ENCODE measurements around the gene TAOK3.

TAOK3 gene

DNA sequence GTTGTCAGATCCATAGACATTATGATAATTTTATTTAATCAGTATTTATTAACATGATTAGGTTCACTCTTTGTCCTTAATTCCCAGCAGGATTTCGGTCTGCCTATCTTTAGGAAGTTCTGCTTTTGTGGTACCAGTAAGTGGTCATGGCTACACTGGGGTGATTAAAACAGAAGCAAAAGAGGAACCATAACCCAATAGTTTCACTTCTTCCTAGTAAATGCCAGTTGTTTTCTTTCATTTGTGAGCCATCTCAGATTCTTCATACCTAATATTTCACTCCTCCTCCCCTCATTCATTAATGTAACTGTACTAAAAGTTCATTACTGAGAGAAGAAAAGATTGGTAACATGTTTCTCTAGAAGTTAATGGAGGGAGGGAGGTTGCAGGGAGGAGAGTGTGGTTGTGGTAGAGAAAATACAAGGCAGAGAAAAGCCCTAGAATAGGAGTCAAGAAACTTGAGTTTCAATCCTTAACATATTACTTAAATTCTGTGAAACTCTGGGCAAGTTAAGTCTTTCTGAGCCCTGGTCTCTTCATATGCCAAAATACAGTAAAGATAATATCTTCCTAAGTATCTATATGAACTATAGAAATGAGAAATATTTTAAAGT is 135.5 kb downstream of the TAOK3 start:
- Histone ChIP-seq H3K9ac (ENCODE audit: low read depth in 1 of 2, low read length in 2 of 2) (no peak overlapping the region), H3K36me3 (ENCODE audit: control insufficient read depth in 1 of 2, insufficient read depth in 2 of 2, low read length in 2 of 2) (peaks cover 9 to 29% of the 10 kb centered on the region in 2 donors), H3K4me3 (ENCODE audit: low read depth in 1 of 2, low read length in 2 of 2) (no peak overlapping the region), H3K27me3 (ENCODE audit: control insufficient read depth in 1 of 2, insufficient read depth in 2 of 2, low read length in 2 of 2) (no peaks in the 10 kb centered on the region), H3K4me1 (ENCODE audit: control insufficient read depth in 1 of 2, insufficient read depth in 2 of 2, low read length in 2 of 2) (no peaks in the 10 kb centered on the region), H3K9me3 (ENCODE audit: control insufficient read depth in 1 of 2, low read length in 2 of 2) (no peaks in the 10 kb centered on the region), H3K27ac (ENCODE audit: low read depth, low read length) (no peak overlapping the region)

GRCh38 chr12:118220702-118221101 is 152.0 kb downstream of the TAOK3 start:
- H3K9me3 ChIP-seq (ENCODE audit: control insufficient read depth in 1 of 2, low read length in 2 of 2) = no peaks in the 10 kb centered on the region
- H3K9ac ChIP-seq (ENCODE audit: low read depth in 1 of 2, low read length in 2 of 2) = no peak overlapping the region
- no peak overlapping the region for H3K27ac ChIP-seq (ENCODE audit: low read depth, low read length)
- no peak overlapping the region for H3K4me3 ChIP-seq (ENCODE audit: low read depth in 1 of 2, low read length in 2 of 2)
- H3K4me1 ChIP-seq (ENCODE audit: control insufficient read depth in 1 of 2, insufficient read depth in 2 of 2, low read length in 2 of 2) = peaks cover 0 to 3% of the 10 kb centered on the region in 2 donors
- H3K36me3 ChIP-seq (ENCODE audit: control insufficient read depth in 1 of 2, insufficient read depth in 2 of 2, low read length in 2 of 2) = peaks cover 0 to 10% of the 10 kb centered on the region in 2 donors
- no peaks in the 10 kb centered on the region for H3K27me3 ChIP-seq (ENCODE audit: control insufficient read depth in 1 of 2, insufficient read depth in 2 of 2, low read length in 2 of 2)

DNA sequence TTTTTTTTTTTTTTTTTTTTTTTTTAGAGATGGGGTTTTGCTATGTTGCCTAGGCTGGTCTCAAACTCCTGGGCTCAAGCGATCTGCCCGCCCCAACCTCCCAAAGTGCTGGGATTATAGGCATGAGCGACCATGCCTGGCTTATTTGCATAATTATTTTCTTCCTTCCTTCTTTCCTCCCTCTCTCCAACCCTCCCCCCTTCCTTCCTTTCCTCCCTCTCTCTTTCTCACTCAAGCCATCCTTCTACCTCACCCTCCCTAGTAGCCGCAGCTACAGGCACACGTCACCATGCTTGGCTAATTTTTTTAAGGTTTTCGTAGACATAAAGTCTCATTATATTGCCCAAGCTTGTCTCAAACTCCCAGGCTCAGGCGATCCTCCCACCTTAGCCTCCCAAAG is 152.9 kb downstream of the TAOK3 start:
- H3K27me3 ChIP-seq (ENCODE audit: control insufficient read depth in 1 of 2, insufficient read depth in 2 of 2, low read length in 2 of 2) = no peaks in the 10 kb centered on the region
- H3K9ac ChIP-seq (ENCODE audit: low read depth in 1 of 2, low read length in 2 of 2) = no peak overlapping the region
- H3K4me3 ChIP-seq (ENCODE audit: low read depth in 1 of 2, low read length in 2 of 2) = no peak overlapping the region
- H3K36me3 ChIP-seq (ENCODE audit: control insufficient read depth in 1 of 2, insufficient read depth in 2 of 2, low read length in 2 of 2) = peaks cover 0 to 8% of the 10 kb centered on the region in 2 donors
- H3K27ac ChIP-seq (ENCODE audit: low read depth, low read length) = no peak overlapping the region
- H3K9me3 ChIP-seq (ENCODE audit: control insufficient read depth in 1 of 2, low read length in 2 of 2) = no peaks in the 10 kb centered on the region
- peaks cover 0 to 3% of the 10 kb centered on the region in 2 donors for H3K4me1 ChIP-seq (ENCODE audit: control insufficient read depth in 1 of 2, insufficient read depth in 2 of 2, low read length in 2 of 2)

DNA sequence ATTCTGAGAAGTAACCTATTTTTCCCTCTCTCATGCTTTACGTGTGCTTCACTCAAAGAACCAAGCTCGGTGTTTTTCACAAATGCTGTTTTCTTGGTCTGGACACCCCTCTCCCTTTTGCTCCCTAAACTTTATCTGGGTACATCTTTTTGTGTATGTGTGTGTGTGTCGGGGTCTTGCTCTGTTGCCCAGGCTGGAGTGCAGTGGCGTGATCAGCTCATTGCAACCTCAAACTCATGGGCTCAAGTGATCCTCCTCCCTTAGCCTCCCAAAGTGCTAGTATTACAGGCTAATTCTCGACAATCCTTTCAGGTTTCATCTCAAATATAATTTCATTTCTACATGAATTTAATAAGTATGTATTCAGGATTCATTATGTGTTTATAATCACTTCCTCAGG is 153.6 kb downstream of the TAOK3 start:
- Histone ChIP-seq H3K9me3 (ENCODE audit: control insufficient read depth in 1 of 2, low read length in 2 of 2) (no peaks in the 10 kb centered on the region), H3K4me3 (ENCODE audit: low read depth in 1 of 2, low read length in 2 of 2) (no peak overlapping the region), H3K4me1 (ENCODE audit: control insufficient read depth in 1 of 2, insufficient read depth in 2 of 2, low read length in 2 of 2) (peaks cover 0 to 3% of the 10 kb centered on the region in 2 donors), H3K27ac (ENCODE audit: low read depth, low read length) (no peak overlapping the region), H3K27me3 (ENCODE audit: control insufficient read depth in 1 of 2, insufficient read depth in 2 of 2, low read length in 2 of 2) (no peaks in the 10 kb centered on the region), H3K36me3 (ENCODE audit: control insufficient read depth in 1 of 2, insufficient read depth in 2 of 2, low read length in 2 of 2) (peaks cover under 1 to 7% of the 10 kb centered on the region in 2 donors), H3K9ac (ENCODE audit: low read depth in 1 of 2, low read length in 2 of 2) (no peak overlapping the region)

DNA sequence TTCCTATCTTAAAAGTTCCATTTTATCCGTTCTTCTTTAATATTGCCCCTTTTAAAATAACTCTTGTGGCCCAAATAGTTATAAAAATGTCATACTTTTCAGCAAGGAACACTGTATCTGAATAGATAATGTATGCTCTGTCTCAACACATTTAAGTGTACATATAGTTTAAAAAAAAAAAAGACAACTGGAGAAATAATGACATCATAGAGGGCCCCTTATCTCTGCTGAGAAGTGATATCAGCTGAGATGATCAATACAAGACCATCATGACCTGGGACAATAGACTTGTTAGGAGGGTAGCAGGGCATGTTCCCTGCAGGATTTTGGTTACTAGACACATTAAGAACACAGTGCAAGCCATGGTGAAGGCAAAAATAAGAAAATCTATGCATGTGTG is 159.3 kb downstream of the TAOK3 start:
- H3K4me3 ChIP-seq (ENCODE audit: low read depth in 1 of 2, low read length in 2 of 2) = no peak overlapping the region
- H3K27ac ChIP-seq (ENCODE audit: low read depth, low read length) = no peak overlapping the region
- no peak overlapping the region for H3K9ac ChIP-seq (ENCODE audit: low read depth in 1 of 2, low read length in 2 of 2)
- peaks cover 15 to 27% of the 10 kb centered on the region in 2 donors for H3K36me3 ChIP-seq (ENCODE audit: control insufficient read depth in 1 of 2, insufficient read depth in 2 of 2, low read length in 2 of 2)
- no peaks in the 10 kb centered on the region for H3K4me1 ChIP-seq (ENCODE audit: control insufficient read depth in 1 of 2, insufficient read depth in 2 of 2, low read length in 2 of 2)
- H3K27me3 ChIP-seq (ENCODE audit: control insufficient read depth in 1 of 2, insufficient read depth in 2 of 2, low read length in 2 of 2) = no peaks in the 10 kb centered on the region
- no peaks in the 10 kb centered on the region for H3K9me3 ChIP-seq (ENCODE audit: control insufficient read depth in 1 of 2, low read length in 2 of 2)

DNA sequence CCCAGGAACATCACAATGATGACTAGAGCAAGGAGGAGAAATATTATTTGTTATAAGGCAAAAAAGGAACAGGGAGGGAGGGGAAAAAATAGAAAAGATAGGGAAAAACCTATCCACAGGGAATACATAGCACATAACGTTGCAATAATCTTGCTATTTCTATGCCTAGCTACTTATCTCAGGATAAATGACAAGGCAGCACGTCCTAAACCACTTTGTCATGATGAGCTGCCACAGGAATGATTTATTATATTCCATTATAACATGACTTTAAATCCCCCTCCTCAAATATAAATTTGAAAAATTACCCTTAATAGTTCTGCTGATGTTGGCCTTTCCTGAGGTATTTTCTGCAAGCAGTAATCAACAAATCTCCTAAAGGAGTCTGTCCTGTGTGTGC is 160.1 kb downstream of the TAOK3 start:
- no peak overlapping the region for H3K4me3 ChIP-seq (ENCODE audit: low read depth in 1 of 2, low read length in 2 of 2)
- H3K4me1 ChIP-seq (ENCODE audit: control insufficient read depth in 1 of 2, insufficient read depth in 2 of 2, low read length in 2 of 2) = no peaks in the 10 kb centered on the region
- H3K27me3 ChIP-seq (ENCODE audit: control insufficient read depth in 1 of 2, insufficient read depth in 2 of 2, low read length in 2 of 2) = no peaks in the 10 kb centered on the region
- no peak overlapping the region for H3K27ac ChIP-seq (ENCODE audit: low read depth, low read length)
- no peak overlapping the region for H3K9ac ChIP-seq (ENCODE audit: low read depth in 1 of 2, low read length in 2 of 2)
- H3K36me3 ChIP-seq (ENCODE audit: control insufficient read depth in 1 of 2, insufficient read depth in 2 of 2, low read length in 2 of 2) = peaks cover 15 to 27% of the 10 kb centered on the region in 2 donors
- no peaks in the 10 kb centered on the region for H3K9me3 ChIP-seq (ENCODE audit: control insufficient read depth in 1 of 2, low read length in 2 of 2)

- peaks cover 0 to 6% of the 10 kb centered on the region in 2 donors for H3K4me1 ChIP-seq (ENCODE audit: control insufficient read depth in 1 of 2, insufficient read depth in 2 of 2, low read length in 2 of 2)
- no peaks in the 10 kb centered on the region for H3K27me3 ChIP-seq (ENCODE audit: control insufficient read depth in 1 of 2, insufficient read depth in 2 of 2, low read length in 2 of 2)
- peaks cover 0 to 26% of the 10 kb centered on the region in 2 donors for H3K36me3 ChIP-seq (ENCODE audit: control insufficient read depth in 1 of 2, insufficient read depth in 2 of 2, low read length in 2 of 2)
- no peak overlapping the region for H3K9ac ChIP-seq (ENCODE audit: low read depth in 1 of 2, low read length in 2 of 2)
- no peak overlapping the region for H3K4me3 ChIP-seq (ENCODE audit: low read depth in 1 of 2, low read length in 2 of 2)
- H3K9me3 ChIP-seq (ENCODE audit: control insufficient read depth in 1 of 2, low read length in 2 of 2) = no peaks in the 10 kb centered on the region
- no peak overlapping the region for H3K27ac ChIP-seq (ENCODE audit: low read depth, low read length)
Measured at GRCh38 chr12:118206107-118206412, 166.6 kb downstream of the TAOK3 start.

- no peak overlapping the region for H3K4me3 ChIP-seq (ENCODE audit: low read depth in 1 of 2, low read length in 2 of 2)
- peaks cover 10 to 31% of the 10 kb centered on the region in 2 donors for H3K36me3 ChIP-seq (ENCODE audit: control insufficient read depth in 1 of 2, insufficient read depth in 2 of 2, low read length in 2 of 2)
- H3K9me3 ChIP-seq (ENCODE audit: control insufficient read depth in 1 of 2, low read length in 2 of 2) = no peaks in the 10 kb centered on the region
- H3K9ac ChIP-seq (ENCODE audit: low read depth in 1 of 2, low read length in 2 of 2) = no peak overlapping the region
- H3K27me3 ChIP-seq (ENCODE audit: control insufficient read depth in 1 of 2, insufficient read depth in 2 of 2, low read length in 2 of 2) = no peaks in the 10 kb centered on the region
- no peak overlapping the region for H3K27ac ChIP-seq (ENCODE audit: low read depth, low read length)
- H3K4me1 ChIP-seq (ENCODE audit: control insufficient read depth in 1 of 2, insufficient read depth in 2 of 2, low read length in 2 of 2) = no peaks in the 10 kb centered on the region
Measured at GRCh38 chr12:118193958-118194357, 178.7 kb downstream of the TAOK3 start.

DNA sequence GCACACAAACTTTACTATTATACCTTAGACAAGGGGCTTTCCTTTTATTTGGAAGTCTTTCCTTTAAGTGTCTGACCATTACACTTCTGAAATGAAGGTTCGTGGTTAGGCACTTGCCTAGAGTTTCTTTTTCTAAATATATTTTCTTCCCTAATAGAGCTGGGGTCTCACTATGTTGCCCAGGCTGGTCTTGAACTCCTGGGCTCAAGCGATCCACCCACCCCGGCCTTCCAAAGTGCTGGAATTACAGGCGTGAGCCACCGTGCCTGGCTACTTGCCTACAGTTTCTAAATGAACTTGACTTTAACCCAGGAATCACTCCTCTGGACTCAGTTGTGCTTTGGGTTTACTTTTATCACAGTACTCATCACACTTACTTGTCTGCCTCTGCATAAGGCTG is 179.2 kb downstream of the TAOK3 start:
- Histone ChIP-seq H3K9me3 (ENCODE audit: control insufficient read depth in 1 of 2, low read length in 2 of 2) (no peaks in the 10 kb centered on the region), H3K36me3 (ENCODE audit: control insufficient read depth in 1 of 2, insufficient read depth in 2 of 2, low read length in 2 of 2) (peaks cover 9 to 30% of the 10 kb centered on the region in 2 donors), H3K27me3 (ENCODE audit: control insufficient read depth in 1 of 2, insufficient read depth in 2 of 2, low read length in 2 of 2) (no peaks in the 10 kb centered on the region), H3K4me3 (ENCODE audit: low read depth in 1 of 2, low read length in 2 of 2) (no peak overlapping the region), H3K4me1 (ENCODE audit: control insufficient read depth in 1 of 2, insufficient read depth in 2 of 2, low read length in 2 of 2) (no peaks in the 10 kb centered on the region), H3K27ac (ENCODE audit: low read depth, low read length) (no peak overlapping the region), H3K9ac (ENCODE audit: low read depth in 1 of 2, low read length in 2 of 2) (no peak overlapping the region)

DNA sequence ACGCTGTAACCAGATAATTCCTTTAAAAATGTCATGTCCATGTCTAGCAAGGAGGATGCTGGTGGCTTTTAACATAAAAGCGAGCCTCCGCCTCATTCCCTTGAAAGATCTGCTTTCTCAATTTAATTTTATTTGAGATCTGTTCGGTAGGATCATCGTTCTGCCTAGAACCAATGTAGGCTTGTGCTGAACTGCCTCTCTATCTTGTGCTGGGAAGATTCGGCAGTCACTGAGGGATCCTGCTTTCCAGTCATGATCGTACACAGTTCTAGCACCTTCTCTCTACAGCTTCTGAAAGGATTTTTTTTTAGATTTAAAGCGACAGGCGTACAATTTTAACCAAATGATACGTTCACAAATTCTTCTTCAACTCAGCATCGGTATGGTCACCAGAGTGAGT is 182.4 kb downstream of the TAOK3 start:
- Histone ChIP-seq H3K36me3 (ENCODE audit: control insufficient read depth in 1 of 2, insufficient read depth in 2 of 2, low read length in 2 of 2) (peaks cover 8 to 29% of the 10 kb centered on the region in 2 donors), H3K9me3 (ENCODE audit: control insufficient read depth in 1 of 2, low read length in 2 of 2) (no peaks in the 10 kb centered on the region), H3K27ac (ENCODE audit: low read depth, low read length) (no peak overlapping the region), H3K9ac (ENCODE audit: low read depth in 1 of 2, low read length in 2 of 2) (peak overlapping the region in 1 of 2 donors; percentile 8), H3K27me3 (ENCODE audit: control insufficient read depth in 1 of 2, insufficient read depth in 2 of 2, low read length in 2 of 2) (no peaks in the 10 kb centered on the region), H3K4me3 (ENCODE audit: low read depth in 1 of 2, low read length in 2 of 2) (no peak overlapping the region), H3K4me1 (ENCODE audit: control insufficient read depth in 1 of 2, insufficient read depth in 2 of 2, low read length in 2 of 2) (peaks cover 0 to 23% of the 10 kb centered on the region in 2 donors)

Measured in duodenal mucosa (tissue), 2 donors.